ENCODE results near the gene PDZD7.

PDZD7 gene

GRCh38 chr10:100970076-100970913 lies 60.6 kb downstream of the PDZD7 start:
- H3K4me3 ChIP-seq (ENCODE audit: low read depth, low read length) = no peak overlapping the region
- TF ChIP-seq POLR2A (IDR thresholded peaks at IDR 0.05; ENCODE audit: extremely low read depth, insufficient read length) = no peak
- no peak for TF ChIP-seq MAX (IDR thresholded peaks at IDR 0.05; ENCODE audit: low read depth, low read length)
- TF ChIP-seq, protein P1, sequence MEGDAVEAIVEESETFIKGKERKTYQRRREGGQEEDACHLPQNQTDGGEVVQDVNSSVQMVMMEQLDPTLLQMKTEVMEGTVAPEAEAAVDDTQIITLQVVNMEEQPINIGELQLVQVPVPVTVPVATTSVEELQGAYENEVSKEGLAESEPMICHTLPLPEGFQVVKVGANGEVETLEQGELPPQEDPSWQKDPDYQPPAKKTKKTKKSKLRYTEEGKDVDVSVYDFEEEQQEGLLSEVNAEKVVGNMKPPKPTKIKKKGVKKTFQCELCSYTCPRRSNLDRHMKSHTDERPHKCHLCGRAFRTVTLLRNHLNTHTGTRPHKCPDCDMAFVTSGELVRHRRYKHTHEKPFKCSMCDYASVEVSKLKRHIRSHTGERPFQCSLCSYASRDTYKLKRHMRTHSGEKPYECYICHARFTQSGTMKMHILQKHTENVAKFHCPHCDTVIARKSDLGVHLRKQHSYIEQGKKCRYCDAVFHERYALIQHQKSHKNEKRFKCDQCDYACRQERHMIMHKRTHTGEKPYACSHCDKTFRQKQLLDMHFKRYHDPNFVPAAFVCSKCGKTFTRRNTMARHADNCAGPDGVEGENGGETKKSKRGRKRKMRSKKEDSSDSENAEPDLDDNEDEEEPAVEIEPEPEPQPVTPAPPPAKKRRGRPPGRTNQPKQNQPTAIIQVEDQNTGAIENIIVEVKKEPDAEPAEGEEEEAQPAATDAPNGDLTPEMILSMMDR (IDR thresholded peaks at IDR 0.05; ENCODE audit: low read depth, low read length) = no peak
- no peak for TF ChIP-seq MYC (IDR thresholded peaks at IDR 0.05; ENCODE audit: low read depth, low read length)
- DNase-seq (ENCODE audit: low read depth) = no peak

GRCh38 chr10:100969187-100970075 lies 61.5 kb downstream of the PDZD7 start, which contains the start of gene SEMA4G:
Gene SEMA4G (plus strand): TSS chr10:100969504. CDS start chr10:100972913, 3,409 bp downstream.
- DNase-seq (ENCODE audit: low read depth) = peak; percentile 57
- no peak within 1 kb of the TSS for H3K4me3 ChIP-seq (ENCODE audit: low read depth, low read length)
- TF ChIP-seq, protein P1 (IDR thresholded peaks at IDR 0.05; ENCODE audit: low read depth, low read length) = peak; percentile 50
- TF ChIP-seq MAX (IDR thresholded peaks at IDR 0.05; ENCODE audit: low read depth, low read length) = no peak

DNA sequence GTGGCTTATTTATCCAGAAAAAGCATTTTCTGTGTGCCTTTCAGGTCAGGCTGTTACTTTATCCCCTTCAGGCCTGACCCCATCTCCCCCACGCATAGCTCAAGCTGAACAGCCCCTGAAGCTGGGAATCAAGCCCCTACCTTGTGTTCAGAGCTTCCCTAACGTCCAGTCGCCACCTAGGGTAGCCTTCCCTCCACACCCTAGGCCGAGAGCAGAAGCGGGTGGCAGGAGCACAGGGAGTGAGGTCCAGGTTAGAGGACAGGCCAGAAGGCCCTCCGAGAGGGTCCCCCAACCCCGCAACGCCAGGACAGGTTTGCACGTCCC lies 62.1 kb downstream of the PDZD7 start:
- TF ChIP-seq, protein P1 (IDR thresholded peaks at IDR 0.05; ENCODE audit: low read depth, low read length) = no peak
- TF ChIP-seq MYC (IDR thresholded peaks at IDR 0.05; ENCODE audit: low read depth, low read length) (no peak), MAX (IDR thresholded peaks at IDR 0.05; ENCODE audit: low read depth, low read length) (no peak), POLR2A (IDR thresholded peaks at IDR 0.05; ENCODE audit: extremely low read depth, insufficient read length) (no peak)
- H3K4me3 ChIP-seq (ENCODE audit: low read depth, low read length) = no peak overlapping the region
- no peak for DNase-seq (ENCODE audit: low read depth)

DNA sequence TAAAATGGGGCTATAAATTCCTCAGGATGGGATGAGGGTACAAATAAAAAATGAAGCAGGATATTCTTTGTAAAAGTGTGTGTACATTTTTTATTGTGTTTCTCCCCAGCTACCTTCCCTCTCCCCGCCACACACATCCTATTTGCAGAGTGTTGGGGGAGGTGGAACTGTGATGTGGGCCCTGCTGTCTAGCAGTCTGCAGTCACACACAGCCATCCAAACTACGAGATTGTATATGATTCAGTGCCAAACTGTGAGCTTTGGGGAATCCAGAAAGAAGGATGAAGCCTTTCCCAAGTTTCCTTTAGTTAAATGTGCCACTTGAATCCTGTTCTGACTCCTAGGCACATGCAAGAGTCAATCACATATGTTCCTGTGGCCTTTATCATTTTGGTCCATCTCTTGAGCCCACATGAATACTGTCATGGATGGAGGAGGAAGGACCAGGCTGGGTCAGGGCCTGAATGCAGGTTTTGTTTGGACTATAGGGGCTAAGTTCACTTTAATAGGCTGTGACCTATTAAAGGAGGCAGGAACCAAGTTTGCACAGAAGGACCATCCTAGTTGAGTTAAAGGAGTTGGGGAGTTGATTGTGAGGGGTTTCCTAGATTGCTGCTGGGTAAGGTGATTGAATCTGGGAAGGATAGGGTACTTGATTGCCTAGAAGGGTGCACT lies 62.7 kb downstream of the PDZD7 start:
- TF ChIP-seq, protein P1 (IDR thresholded peaks at IDR 0.05; ENCODE audit: low read depth, low read length) = no peak
- TF ChIP-seq POLR2A (IDR thresholded peaks at IDR 0.05; ENCODE audit: extremely low read depth, insufficient read length) = no peak
- TF ChIP-seq MYC (IDR thresholded peaks at IDR 0.05; ENCODE audit: low read depth, low read length) = no peak
- no peak for TF ChIP-seq MAX (IDR thresholded peaks at IDR 0.05; ENCODE audit: low read depth, low read length)
- no peak overlapping the region for H3K4me3 ChIP-seq (ENCODE audit: low read depth, low read length)
- no peak for DNase-seq (ENCODE audit: low read depth)

GRCh38 chr10:100967332-100967731 lies 63.6 kb downstream of the PDZD7 start:
- no peak overlapping the region for H3K4me3 ChIP-seq (ENCODE audit: low read depth, low read length)
- TF ChIP-seq MYC (IDR thresholded peaks at IDR 0.05; ENCODE audit: low read depth, low read length) (no peak), MAX (IDR thresholded peaks at IDR 0.05; ENCODE audit: low read depth, low read length) (no peak), POLR2A (IDR thresholded peaks at IDR 0.05; ENCODE audit: extremely low read depth, insufficient read length) (no peak)
- TF ChIP-seq, protein P1 (IDR thresholded peaks at IDR 0.05; ENCODE audit: low read depth, low read length) = no peak

More at GRCh38 chr10:100967332-100967731, 63.6 kb downstream of the PDZD7 start:
- no peak for DNase-seq (ENCODE audit: low read depth)

Measured in NB4 (cell line).